Measurements from ENCODE around the gene KHNYN. TPM values are rescaled to one million over a fixed set of nuclear protein-coding genes. Genes with fewer than 3 reads are reported as not detected.

Gene KHNYN
- total RNA-seq, 2 donors from 2014 or later: 46.2 to 46.6 TPM

GRCh38 chr14:24416932-24417619 is 12.7 kb upstream of the KHNYN start:
- Mint-ChIP-seq H3K36me3 (ENCODE audit: low read depth) (peaks cover 12% of the 10 kb centered on the region), H3K27ac (no peak overlapping the region)
- no peak for DNase-seq

GRCh38 chr14:24417832-24418491 is 11.8 kb upstream of the KHNYN start:
- H3K9me3 ChIP-seq (ENCODE audit: control insufficient read depth, low read length): no peaks in the 10 kb centered on the region
- H3K27me3 ChIP-seq (ENCODE audit: control insufficient read depth, insufficient read depth, low read length, poor library complexity, severe bottlenecking): peaks cover 31% of the 10 kb centered on the region
- Mint-ChIP-seq H3K4me1 (no peaks in the 10 kb centered on the region), H3K27me3 (ENCODE audit: insufficient read depth) (peaks cover 15% of the 10 kb centered on the region), H3K27ac (no peak overlapping the region), H3K36me3 (ENCODE audit: low read depth) (peaks cover 12% of the 10 kb centered on the region), H3K4me3 (no peak overlapping the region), H3K9me3 (no peaks in the 10 kb centered on the region)
- no peaks in the 10 kb centered on the region for H3K36me3 ChIP-seq (ENCODE audit: control insufficient read depth, insufficient read depth, low read length)
- H3K9ac ChIP-seq (ENCODE audit: extremely low read depth, low read length, poor library complexity, severe bottlenecking): no peak overlapping the region
- no peak for DNase-seq
- H3K4me1 ChIP-seq (ENCODE audit: control insufficient read depth, insufficient read depth, low read length): no peaks in the 10 kb centered on the region
- no peak overlapping the region for H3K27ac ChIP-seq (ENCODE audit: low read depth, low read length)
- TF ChIP-seq, protein P1, sequence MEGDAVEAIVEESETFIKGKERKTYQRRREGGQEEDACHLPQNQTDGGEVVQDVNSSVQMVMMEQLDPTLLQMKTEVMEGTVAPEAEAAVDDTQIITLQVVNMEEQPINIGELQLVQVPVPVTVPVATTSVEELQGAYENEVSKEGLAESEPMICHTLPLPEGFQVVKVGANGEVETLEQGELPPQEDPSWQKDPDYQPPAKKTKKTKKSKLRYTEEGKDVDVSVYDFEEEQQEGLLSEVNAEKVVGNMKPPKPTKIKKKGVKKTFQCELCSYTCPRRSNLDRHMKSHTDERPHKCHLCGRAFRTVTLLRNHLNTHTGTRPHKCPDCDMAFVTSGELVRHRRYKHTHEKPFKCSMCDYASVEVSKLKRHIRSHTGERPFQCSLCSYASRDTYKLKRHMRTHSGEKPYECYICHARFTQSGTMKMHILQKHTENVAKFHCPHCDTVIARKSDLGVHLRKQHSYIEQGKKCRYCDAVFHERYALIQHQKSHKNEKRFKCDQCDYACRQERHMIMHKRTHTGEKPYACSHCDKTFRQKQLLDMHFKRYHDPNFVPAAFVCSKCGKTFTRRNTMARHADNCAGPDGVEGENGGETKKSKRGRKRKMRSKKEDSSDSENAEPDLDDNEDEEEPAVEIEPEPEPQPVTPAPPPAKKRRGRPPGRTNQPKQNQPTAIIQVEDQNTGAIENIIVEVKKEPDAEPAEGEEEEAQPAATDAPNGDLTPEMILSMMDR (conservative IDR thresholded peaks at IDR 0.05): no peak
- 87 to 94% methylated on average over 5 to 6 of the region's 6 CpGs for WGBS, 2 experiments (ENCODE audit: insufficient coverage in 1 of 2, insufficient read length in 1 of 2)
- H3K4me3 ChIP-seq (ENCODE audit: low read length): no peak overlapping the region

More at GRCh38 chr14:24416932-24417619, 12.7 kb upstream of the KHNYN start:
- Histone ChIP-seq H3K27ac (ENCODE audit: low read depth, low read length) (no peak overlapping the region), H3K4me1 (ENCODE audit: control insufficient read depth, insufficient read depth, low read length) (no peaks in the 10 kb centered on the region), H3K27me3 (ENCODE audit: control insufficient read depth, insufficient read depth, low read length, poor library complexity, severe bottlenecking) (peaks cover 23% of the 10 kb centered on the region), H3K36me3 (ENCODE audit: control insufficient read depth, insufficient read depth, low read length) (no peaks in the 10 kb centered on the region), H3K4me3 (ENCODE audit: low read length) (no peak overlapping the region), H3K9ac (ENCODE audit: extremely low read depth, low read length, poor library complexity, severe bottlenecking) (no peak overlapping the region), H3K9me3 (ENCODE audit: control insufficient read depth, low read length) (no peaks in the 10 kb centered on the region)
- Mint-ChIP-seq H3K9me3 (no peaks in the 10 kb centered on the region), H3K27me3 (ENCODE audit: insufficient read depth) (peaks cover 15% of the 10 kb centered on the region), H3K4me3 (no peak overlapping the region), H3K4me1 (no peaks in the 10 kb centered on the region)
- TF ChIP-seq, protein P1 (conservative IDR thresholded peaks at IDR 0.05): no peak
- 88 to 92% methylated on average over 15 to 16 of the region's 16 CpGs for WGBS, 2 experiments (ENCODE audit: insufficient coverage in 1 of 2, insufficient read length in 1 of 2)

DNA sequence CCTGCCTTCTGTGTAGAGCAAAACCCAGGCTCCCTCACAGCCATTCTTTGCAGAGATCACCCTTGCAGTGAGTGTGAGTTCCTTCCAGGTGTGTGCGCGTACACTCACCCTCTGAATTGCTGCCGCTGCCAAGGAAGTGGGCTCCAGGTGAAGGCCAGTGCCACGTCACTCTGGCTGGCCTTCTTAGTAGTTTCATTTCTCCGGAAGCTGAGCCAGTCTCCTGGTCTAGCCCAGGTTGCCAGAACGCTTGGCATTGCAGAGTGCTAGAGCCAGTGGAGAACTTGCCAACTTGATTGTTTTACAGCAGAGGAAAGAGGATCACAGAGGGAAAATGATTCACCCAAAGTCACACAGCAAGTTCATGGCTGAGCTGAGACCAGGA is 11.3 kb upstream of the KHNYN start:
- peaks cover 15% of the 10 kb centered on the region for H3K27me3 Mint-ChIP-seq (ENCODE audit: insufficient read depth)
- DNase-seq: no peak
- no peaks in the 10 kb centered on the region for H3K4me1 Mint-ChIP-seq
- TF ChIP-seq, protein P1 (conservative IDR thresholded peaks at IDR 0.05): no peak
- H3K4me3 Mint-ChIP-seq: no peak overlapping the region
- peaks cover 11% of the 10 kb centered on the region for H3K36me3 Mint-ChIP-seq (ENCODE audit: low read depth)
- no peak overlapping the region for H3K9ac ChIP-seq (ENCODE audit: extremely low read depth, low read length, poor library complexity, severe bottlenecking)
- no peaks in the 10 kb centered on the region for H3K4me1 ChIP-seq (ENCODE audit: control insufficient read depth, insufficient read depth, low read length)
- H3K27me3 ChIP-seq (ENCODE audit: control insufficient read depth, insufficient read depth, low read length, poor library complexity, severe bottlenecking): peaks cover 37% of the 10 kb centered on the region
- H3K27ac ChIP-seq (ENCODE audit: low read depth, low read length): no peak overlapping the region
- H3K9me3 Mint-ChIP-seq: no peaks in the 10 kb centered on the region
- no peak overlapping the region for H3K4me3 ChIP-seq (ENCODE audit: low read length)
- WGBS, 2 experiments (ENCODE audit: insufficient coverage in 1 of 2, insufficient read length in 1 of 2): 91 to 97% methylated on average over 6 of the region's 6 CpGs
- H3K27ac Mint-ChIP-seq: no peak overlapping the region
- H3K9me3 ChIP-seq (ENCODE audit: control insufficient read depth, low read length): no peaks in the 10 kb centered on the region
- no peaks in the 10 kb centered on the region for H3K36me3 ChIP-seq (ENCODE audit: control insufficient read depth, insufficient read depth, low read length)

Measured in endodermal cell (in vitro differentiated cells).